CD14-positive monocyte (primary cell): ENCODE measurements around the gene SLX9. TPM values are rescaled to one million over a fixed set of nuclear protein-coding genes. Genes with fewer than 3 reads are reported as not detected.

Source experiments
- DNase-seq, 3 donors: peaks; one replicate each; pipeline ENCODE4 v3.0.0-alpha.2; 2011 to 2022
- H2AFZ ChIP-seq: 2 replicates; pipeline ENCODE4 v1.6.0; 2012; ENCODE audit warnings: mild to moderate bottlenecking, low read depth, low read length, inconsistent platforms; ENCODE audit not compliant: insufficient read depth, poor library complexity, severe bottlenecking
- H3K27ac ChIP-seq, 2 donors: 1 replicate in 1 of 2; 2 replicates in 1 of 2; pipeline ENCODE4 v1.5.1; 2012 to 2013; ENCODE audit warnings: low read length in 2 of 2, control low read depth in 1 of 2, inconsistent platforms in 1 of 2, low read depth in 1 of 2, mild to moderate bottlenecking in 1 of 2
- H3K27me3 ChIP-seq, 2 donors: one replicate each; pipeline versions ENCODE4 v1.6.0 to v1.6.1; 2011 to 2013; ENCODE audit warnings: low read length in 2 of 2; ENCODE audit not compliant: control insufficient read depth in 2 of 2, insufficient read depth in 2 of 2
- H3K36me3 ChIP-seq, 2 donors: replicated peaks in 1 of 2; 1 replicate in 1 of 2; 2 replicates in 1 of 2; pipeline versions ENCODE4 v1.5.1 to v1.6.1; 2012 to 2013; ENCODE audit warnings: low read length in 2 of 2, control low read depth in 1 of 2, inconsistent platforms in 1 of 2, mild to moderate bottlenecking in 1 of 2; ENCODE audit not compliant: insufficient read depth in 2 of 2, control insufficient read depth in 1 of 2
- H3K4me1 ChIP-seq, 2 donors: 1 replicate in 1 of 2; 2 replicates in 1 of 2; pipeline versions ENCODE4 v1.5.1 to v1.6.1; 2012 to 2013; ENCODE audit warnings: low read length in 2 of 2, control low read depth in 1 of 2, inconsistent platforms in 1 of 2, mild to moderate bottlenecking in 1 of 2, moderate library complexity in 1 of 2; ENCODE audit not compliant: insufficient read depth in 2 of 2, control insufficient read depth in 1 of 2
- H3K4me2 ChIP-seq: replicated peaks from 2 replicates; pipeline ENCODE3; 2012; ENCODE audit warnings: low read length, moderate library complexity, mild to moderate bottlenecking; ENCODE audit not compliant: poor library complexity, severe bottlenecking; ENCODE audit errors: extremely low read depth
- H3K4me3 ChIP-seq, 3 experiments: fragments of 200-600 bp in 1 of 3; sonication (generic) in 1 of 3; replicated peaks in 1 of 3; 1 replicate in 2 of 3; 2 replicates in 1 of 3; pipeline ENCODE4 v1.5.1; 2011 to 2013; ENCODE audit warnings: low read length in 3 of 3, mild to moderate bottlenecking in 3 of 3, control low read depth in 2 of 3, low read depth in 2 of 3, inconsistent platforms in 1 of 3, moderate library complexity in 1 of 3
- H3K79me2 ChIP-seq: 2 replicates; pipeline ENCODE4 v1.6.0; 2012; ENCODE audit warnings: mild to moderate bottlenecking, control low read depth, inconsistent platforms, low read length, moderate library complexity; ENCODE audit not compliant: insufficient read depth
- H3K9ac ChIP-seq: 2 replicates; pipeline ENCODE4 v1.6.0; 2017; ENCODE audit warnings: low read length, mild to moderate bottlenecking; ENCODE audit not compliant: insufficient read depth, poor library complexity, severe bottlenecking
- H3K9me3 ChIP-seq, 2 donors: replicated peaks in 1 of 2; 1 replicate in 1 of 2; 2 replicates in 1 of 2; pipeline versions ENCODE4 v1.5.1 to v1.6.1; 2012 to 2013; ENCODE audit warnings: low read length in 2 of 2, control low read depth in 1 of 2; ENCODE audit not compliant: control insufficient read depth in 1 of 2, insufficient read depth in 1 of 2
- H4K20me1 ChIP-seq: 2 replicates; pipeline ENCODE4 v1.6.0; 2012; ENCODE audit warnings: mild to moderate bottlenecking, low read length, control low read depth, moderate library complexity; ENCODE audit not compliant: insufficient read depth
- H3K27ac Mint-ChIP-seq, 7 donors: one replicate each; pipeline ENCODE4 v1.8.0; 2020; ENCODE audit warnings: mild to moderate bottlenecking in 7 of 7, mixed read lengths in 7 of 7, moderate library complexity in 6 of 7, inconsistent platforms in 2 of 7
- H3K27me3 Mint-ChIP-seq, 3 donors: one replicate each; pipeline ENCODE4 v1.8.0; 2021 to 2022; ENCODE audit warnings: low read depth in 3 of 3, mild to moderate bottlenecking in 3 of 3, mixed read lengths in 3 of 3, moderate library complexity in 3 of 3, inconsistent platforms in 1 of 3
- H3K36me3 Mint-ChIP-seq, 2 donors: one replicate each; pipeline ENCODE4 v1.8.0; 2020; ENCODE audit warnings: mixed read lengths in 2 of 2, inconsistent platforms in 1 of 2, mild to moderate bottlenecking in 1 of 2
- H3K4me1 Mint-ChIP-seq: one replicate; pipeline ENCODE4 v1.8.0; 2020; ENCODE audit warnings: mild to moderate bottlenecking, mixed read lengths
- H3K4me3 Mint-ChIP-seq, 2 donors: one replicate each; pipeline ENCODE4 v1.8.0; 2020; ENCODE audit warnings: mild to moderate bottlenecking in 2 of 2, mixed read lengths in 2 of 2, moderate library complexity in 1 of 2
- H3K9me3 Mint-ChIP-seq, 7 donors: one replicate each; pipeline ENCODE4 v1.8.0; 2020 to 2022; ENCODE audit warnings: mixed read lengths in 7 of 7, mild to moderate bottlenecking in 6 of 7, moderate library complexity in 6 of 7, inconsistent platforms in 2 of 7
- WGBS: methylation state at CpG from one replicate; pipeline ENCODE4 v1.1.5; 2013; ENCODE audit warnings: missing lambda C conversion rate; ENCODE audit not compliant: insufficient coverage; 5-methylcytosine and 5-hydroxymethylcytosine counted together
- intact Hi-C, 2 donors: fragments of 100-400 bp; cut with micrococcal nuclease; formaldehyde crosslinking; loops; one replicate each; pipeline versions ENCODE4 v1.15.0 to v1.15.1; 2023
- polyA plus RNA-seq, 3 donors: library from polyadenylated mRNA; depleted of rRNA in 1 of 3; unstranded in 2 of 3; stranded (reverse) in 1 of 3; fragments of 300-500 nt in 2 of 3; fragments of >200 nt in 1 of 3; fragmentation: Illumina TruSeq in 2 of 3; gene quantifications; 1 replicate in 2 of 3; 2 replicates in 1 of 3; pipeline ENCODE4 v1.2.3, GENCODE V29; 2012 to 2021
- TF ChIP-seq, protein P1 (sequence below): fragments of 200-600 bp; IDR thresholded peaks from one replicate; pipeline ENCODE4 v1.8.0; 2022; ENCODE audit warnings: antibody characterized with exemption, mild to moderate bottlenecking

Gene SLX9
- polyA plus RNA-seq, 3 donors, result 7.5 to 9.0 (median 9.0) TPM

GRCh38 chr21:44996501-44996921 lies 56.7 kb downstream of the SLX9 start:
- Histone ChIP-seq H3K4me2 (no peak overlapping the region), H3K36me3 (no peaks in the 10 kb centered on the region), H3K79me2 (no peaks in the 10 kb centered on the region), H3K4me1 (no peaks in the 10 kb centered on the region), H3K9me3 (no peaks in the 10 kb centered on the region), H3K27ac (no peak overlapping the region), H2AFZ (no peak overlapping the region), H3K4me3 (no peak overlapping the region), H3K27me3 (no peaks in the 10 kb centered on the region), H3K9ac (no peak overlapping the region), H4K20me1 (no peaks in the 10 kb centered on the region)
- WGBS, result 96% methylated on average over 6 of the region's 6 CpGs
- no peak for DNase-seq
- Mint-ChIP-seq H3K36me3 (no peaks in the 10 kb centered on the region), H3K9me3 (peaks cover 0 to 1% (median 0%) of the 10 kb centered on the region in 7 donors), H3K27ac (no peak overlapping the region), H3K4me1 (no peaks in the 10 kb centered on the region), H3K4me3 (no peak overlapping the region), H3K27me3 (peaks cover 1 to 6% (median 5%) of the 10 kb centered on the region in 3 donors)
- intact Hi-C loops, result no loop called here
- TF ChIP-seq, protein P1, sequence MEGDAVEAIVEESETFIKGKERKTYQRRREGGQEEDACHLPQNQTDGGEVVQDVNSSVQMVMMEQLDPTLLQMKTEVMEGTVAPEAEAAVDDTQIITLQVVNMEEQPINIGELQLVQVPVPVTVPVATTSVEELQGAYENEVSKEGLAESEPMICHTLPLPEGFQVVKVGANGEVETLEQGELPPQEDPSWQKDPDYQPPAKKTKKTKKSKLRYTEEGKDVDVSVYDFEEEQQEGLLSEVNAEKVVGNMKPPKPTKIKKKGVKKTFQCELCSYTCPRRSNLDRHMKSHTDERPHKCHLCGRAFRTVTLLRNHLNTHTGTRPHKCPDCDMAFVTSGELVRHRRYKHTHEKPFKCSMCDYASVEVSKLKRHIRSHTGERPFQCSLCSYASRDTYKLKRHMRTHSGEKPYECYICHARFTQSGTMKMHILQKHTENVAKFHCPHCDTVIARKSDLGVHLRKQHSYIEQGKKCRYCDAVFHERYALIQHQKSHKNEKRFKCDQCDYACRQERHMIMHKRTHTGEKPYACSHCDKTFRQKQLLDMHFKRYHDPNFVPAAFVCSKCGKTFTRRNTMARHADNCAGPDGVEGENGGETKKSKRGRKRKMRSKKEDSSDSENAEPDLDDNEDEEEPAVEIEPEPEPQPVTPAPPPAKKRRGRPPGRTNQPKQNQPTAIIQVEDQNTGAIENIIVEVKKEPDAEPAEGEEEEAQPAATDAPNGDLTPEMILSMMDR, result no peak

GRCh38 chr21:44996983-44997936 lies 57.4 kb downstream of the SLX9 start:
- intact Hi-C loops, result no loop called here
- no peaks in the 10 kb centered on the region for H3K79me2 ChIP-seq
- no peak overlapping the region for H3K4me2 ChIP-seq
- no peak overlapping the region for H3K9ac ChIP-seq
- no peak overlapping the region for H3K4me3 ChIP-seq
- Mint-ChIP-seq H3K27me3 (peaks cover 1 to 6% (median 5%) of the 10 kb centered on the region in 3 donors), H3K9me3 (peaks cover 0 to 1% (median 0%) of the 10 kb centered on the region in 7 donors), H3K36me3 (no peaks in the 10 kb centered on the region), H3K4me3 (no peak overlapping the region), H3K27ac (no peak overlapping the region), H3K4me1 (no peaks in the 10 kb centered on the region)
- no peak overlapping the region for H3K27ac ChIP-seq
- TF ChIP-seq, protein P1, result no peak
- H3K4me1 ChIP-seq, result no peaks in the 10 kb centered on the region
- no peaks in the 10 kb centered on the region for H4K20me1 ChIP-seq
- no peaks in the 10 kb centered on the region for H3K27me3 ChIP-seq
- H3K9me3 ChIP-seq, result no peaks in the 10 kb centered on the region
- no peak overlapping the region for H2AFZ ChIP-seq
- WGBS, result 89% methylated on average over 27 of the region's 36 CpGs
- DNase-seq, result no peak
- no peaks in the 10 kb centered on the region for H3K36me3 ChIP-seq
